H1 (cell line): Measurements from ENCODE around the gene KCNC3. TPM values are rescaled to one million over a fixed set of nuclear protein-coding genes. Genes with fewer than 3 reads are reported as not detected.

Source experiments
- BACH1 ChIP-seq: IDR thresholded peaks from 2 replicates; pipeline ENCODE4 v1.6.1; 2012; ENCODE audit warnings: low read length, improper control_type of control experiment
- CBX8 ChIP-seq: fragments of 300-800, 300-1000 bp; sonication (generic); IDR thresholded peaks from 2 replicates; pipeline ENCODE4 v1.7.1; 2016; ENCODE audit warnings: low read depth, low read length, borderline replicate concordance
- EZH2 ChIP-seq: fragments of 200-600 bp; sonication (generic); IDR thresholded peaks from 2 replicates; pipeline ENCODE4 v1.7.1; 2012; ENCODE audit warnings: low read depth, mild to moderate bottlenecking, moderate library complexity, low read length, inconsistent platforms; ENCODE audit not compliant: severe bottlenecking
- KDM1A ChIP-seq: fragments of 200-600, 300-600 bp; sonication (generic); IDR thresholded peaks from 2 replicates; pipeline ENCODE4 v1.7.1; 2016; ENCODE audit warnings: mild to moderate bottlenecking, low read length, borderline replicate concordance
- KDM4A ChIP-seq: IDR thresholded peaks from one replicate; pipeline ENCODE4 v1.7.1; 2012; ENCODE audit warnings: low read depth, mild to moderate bottlenecking, moderate library complexity, low read length, inconsistent platforms; ENCODE audit not compliant: severe bottlenecking
- POLR2A ChIP-seq, 2 experiments: IDR thresholded peaks; 1 replicate in 1 of 2; 2 replicates in 1 of 2; pipeline ENCODE4 v1.6.1; 2011; ENCODE audit warnings: low read depth in 2 of 2, low read length in 2 of 2, mild to moderate bottlenecking in 2 of 2; ENCODE audit errors: control extremely low read depth in 1 of 2
- RFX5 ChIP-seq: IDR thresholded peaks from 2 replicates; pipeline ENCODE4 v1.6.1; 2011; ENCODE audit warnings: low read depth, low read length, improper control_type of control experiment, borderline replicate concordance
- RXRA ChIP-seq: IDR thresholded peaks from 2 replicates; pipeline ENCODE4 v1.6.1; 2011; ENCODE audit warnings: low read depth, mild to moderate bottlenecking, low read length, moderate library complexity; ENCODE audit not compliant: insufficient read depth
- YY1 ChIP-seq: IDR thresholded peaks from 2 replicates; pipeline ENCODE4 v1.6.1; 2011; ENCODE audit warnings: low read depth, mild to moderate bottlenecking, low read length
- polyA plus RNA-seq, 7 experiments: library from polyadenylated mRNA; depleted of rRNA in 3 of 7; stranded (reverse) in 5 of 7; unstranded in 2 of 7; fragments of >200 nt in 5 of 7; fragments of 200-250 nt in 2 of 7; gene quantifications; 1 replicate in 5 of 7; 2 replicates in 1 of 7; 4 replicates in 1 of 7; pipeline versions ENCODE4 v1.2.1 to v1.2.3, GENCODE V29; 2011 to 2013; ENCODE audit warnings: missing spikeins in 2 of 7, mixed read lengths in 2 of 7
- total RNA-seq: library from RNA; stranded (reverse); fragmentation: NEBNext Ultra II Directional; extraction: Animal tissue kit (Norgen Biotek cat#: 25700); gene quantifications from 2 replicates; pipeline ENCODE4 v1.2.1, GENCODE V29; 2021
- TF ChIP-seq, protein P1 (sequence below): IDR thresholded peaks from 2 replicates; pipeline ENCODE4 v1.6.1; 2012; ENCODE audit warnings: inconsistent platforms
- TF ChIP-seq, protein P2 (sequence below): IDR thresholded peaks from 2 replicates; pipeline ENCODE4 v1.6.1; 2011; ENCODE audit warnings: low read length, improper control_type of control experiment

KCNC3 gene
- total and polyA plus RNA-seq, 2 of the 8 experiments (the other 6 are each of a cell fraction or from before 2014, with no cell fraction given) = 3.9 to 7.2 TPM

DNA sequence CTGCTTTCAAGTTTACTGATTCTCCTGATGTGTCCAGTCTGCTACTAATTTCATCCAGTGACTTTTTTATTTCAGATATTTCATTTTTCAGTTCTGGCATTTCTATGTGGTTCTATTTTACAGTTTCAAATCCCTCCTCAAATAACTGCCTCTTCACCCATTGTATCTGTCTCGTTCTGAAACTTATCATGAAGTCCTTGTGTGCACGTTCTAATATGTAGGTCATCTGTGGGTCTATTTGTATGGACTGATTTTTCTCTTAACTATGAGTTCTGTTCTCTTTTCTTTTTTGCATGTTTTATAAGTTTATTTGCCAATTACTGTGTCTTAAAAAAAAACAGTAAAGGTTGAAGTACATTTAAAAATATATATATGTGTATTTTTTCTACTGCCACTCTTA lies 43.3 kb downstream of the KCNC3 start (continued):
- TF ChIP-seq EZH2 = no peak
- TF ChIP-seq BACH1 = no peak
- TF ChIP-seq RFX5 = no peak
- TF ChIP-seq, protein P1, sequence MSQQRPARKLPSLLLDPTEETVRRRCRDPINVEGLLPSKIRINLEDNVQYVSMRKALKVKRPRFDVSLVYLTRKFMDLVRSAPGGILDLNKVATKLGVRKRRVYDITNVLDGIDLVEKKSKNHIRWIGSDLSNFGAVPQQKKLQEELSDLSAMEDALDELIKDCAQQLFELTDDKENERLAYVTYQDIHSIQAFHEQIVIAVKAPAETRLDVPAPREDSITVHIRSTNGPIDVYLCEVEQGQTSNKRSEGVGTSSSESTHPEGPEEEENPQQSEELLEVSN = no peak
- TF ChIP-seq, protein P2, sequence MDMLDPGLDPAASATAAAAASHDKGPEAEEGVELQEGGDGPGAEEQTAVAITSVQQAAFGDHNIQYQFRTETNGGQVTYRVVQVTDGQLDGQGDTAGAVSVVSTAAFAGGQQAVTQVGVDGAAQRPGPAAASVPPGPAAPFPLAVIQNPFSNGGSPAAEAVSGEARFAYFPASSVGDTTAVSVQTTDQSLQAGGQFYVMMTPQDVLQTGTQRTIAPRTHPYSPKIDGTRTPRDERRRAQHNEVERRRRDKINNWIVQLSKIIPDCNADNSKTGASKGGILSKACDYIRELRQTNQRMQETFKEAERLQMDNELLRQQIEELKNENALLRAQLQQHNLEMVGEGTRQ = no peak
- TF ChIP-seq KDM1A = no peak
- TF ChIP-seq CBX8 = no peak
- no peak for TF ChIP-seq POLR2A (IDR thresholded peaks at IDR 0.05; ENCODE audit: control extremely low read depth in 1 of 2, low read depth in 2 of 2, low read length in 2 of 2)
- no peak for TF ChIP-seq KDM4A
- TF ChIP-seq RXRA = no peak
- no peak for TF ChIP-seq YY1
